Measurements from ENCODE around the gene UBAP2L.

DNA sequence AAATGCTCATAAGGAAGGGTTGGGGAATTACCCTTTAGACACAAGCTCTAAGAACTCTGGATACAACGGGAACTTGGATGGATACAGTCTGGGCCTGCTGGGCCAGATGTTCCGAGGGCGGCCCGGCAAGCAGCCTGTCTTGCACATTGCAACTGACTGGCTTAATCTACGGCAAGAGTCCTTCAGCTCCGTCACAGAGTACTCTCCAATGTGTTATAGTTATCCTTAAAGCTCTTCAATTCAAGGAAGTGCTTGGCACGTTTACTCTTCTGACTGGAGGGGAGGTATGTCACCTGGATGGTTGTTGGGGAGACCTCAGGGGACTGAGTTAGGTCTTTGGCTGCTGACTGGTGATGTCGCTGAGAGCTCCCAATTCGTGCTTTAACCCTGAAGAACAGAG lies 13.5 kb upstream of the UBAP2L start:
- TF ChIP-seq POLR2A (IDR thresholded peaks at IDR 0.05) (no peak), POLR2AphosphoS5 (IDR thresholded peaks at IDR 0.05) (no peak)
- TF ChIP-seq, protein P1, sequence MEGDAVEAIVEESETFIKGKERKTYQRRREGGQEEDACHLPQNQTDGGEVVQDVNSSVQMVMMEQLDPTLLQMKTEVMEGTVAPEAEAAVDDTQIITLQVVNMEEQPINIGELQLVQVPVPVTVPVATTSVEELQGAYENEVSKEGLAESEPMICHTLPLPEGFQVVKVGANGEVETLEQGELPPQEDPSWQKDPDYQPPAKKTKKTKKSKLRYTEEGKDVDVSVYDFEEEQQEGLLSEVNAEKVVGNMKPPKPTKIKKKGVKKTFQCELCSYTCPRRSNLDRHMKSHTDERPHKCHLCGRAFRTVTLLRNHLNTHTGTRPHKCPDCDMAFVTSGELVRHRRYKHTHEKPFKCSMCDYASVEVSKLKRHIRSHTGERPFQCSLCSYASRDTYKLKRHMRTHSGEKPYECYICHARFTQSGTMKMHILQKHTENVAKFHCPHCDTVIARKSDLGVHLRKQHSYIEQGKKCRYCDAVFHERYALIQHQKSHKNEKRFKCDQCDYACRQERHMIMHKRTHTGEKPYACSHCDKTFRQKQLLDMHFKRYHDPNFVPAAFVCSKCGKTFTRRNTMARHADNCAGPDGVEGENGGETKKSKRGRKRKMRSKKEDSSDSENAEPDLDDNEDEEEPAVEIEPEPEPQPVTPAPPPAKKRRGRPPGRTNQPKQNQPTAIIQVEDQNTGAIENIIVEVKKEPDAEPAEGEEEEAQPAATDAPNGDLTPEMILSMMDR (IDR thresholded peaks at IDR 0.05), result no peak
